Measurements from ENCODE around the gene ALAS1. TPM values are rescaled to one million over a fixed set of nuclear protein-coding genes. Genes with fewer than 3 reads are reported as not detected.
"Not testable (repeated sequence)": the region's sequence is repeated elsewhere in the genome, so short reads cannot be mapped to it uniquely, and the experiment has no call there.

The ALAS1 gene
- total and polyA plus RNA-seq, 2 experiments from 2014 or later = 30.4 to 33.9 TPM

DNA sequence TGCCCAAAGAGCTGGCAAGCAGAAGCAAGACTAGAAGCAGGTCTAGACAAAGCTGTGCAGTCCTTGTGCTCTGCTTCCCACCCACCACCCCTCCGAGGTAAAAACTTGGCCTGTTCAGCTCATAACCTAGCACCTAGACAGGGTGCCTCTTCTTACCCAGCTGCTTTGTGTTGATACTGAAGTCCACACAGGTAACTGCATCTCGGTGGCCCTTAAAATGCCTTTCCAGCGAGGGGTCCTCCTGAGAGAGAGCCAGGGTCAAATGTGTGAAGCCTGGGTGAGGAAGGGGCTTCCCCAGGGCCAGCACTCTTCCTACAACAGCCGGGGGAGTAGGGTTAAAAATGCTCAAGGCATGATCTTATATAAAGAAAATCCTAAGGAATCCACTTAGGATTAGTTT, 47.1 kb upstream of the ALAS1 start:
- Histone ChIP-seq H3F3A (ENCODE audit: insufficient read depth) (no peaks in the 10 kb centered on the region), H3K79me2 (ENCODE audit: insufficient read depth) (peaks cover 22% of the 10 kb centered on the region), H3K9me2 (ENCODE audit: insufficient read depth) (no peaks in the 10 kb centered on the region), H3K4me1 (ENCODE audit: insufficient read depth) (peaks cover 7% of the 10 kb centered on the region), H3K27me3 (replicated peaks; ENCODE audit: insufficient read depth) (no peaks in the 10 kb centered on the region), H3K9ac (no peak overlapping the region), H3K4me2 (ENCODE audit: unreplicated experiment) (no peak overlapping the region), H4K20me1 (ENCODE audit: insufficient read depth) (no peaks in the 10 kb centered on the region), H2AFZ (no peak overlapping the region), H3K9me3 (ENCODE audit: low read depth) (no peaks in the 10 kb centered on the region), H3K36me3 (ENCODE audit: low read depth) (no peaks in the 10 kb centered on the region), H3K4me3 (no peak overlapping the region), H3K27ac (no peak overlapping the region)
- DNase-seq = no peak
- 95 to 97% methylated on average over 4 of the region's 4 CpGs for WGBS, 2 experiments (ENCODE audit: low coverage in 1 of 2, low lambda C conversion rate in 2 of 2, missing lambda C conversion rate in 2 of 2)
- no peak for TF ChIP-seq EZH2phosphoT487 (IDR thresholded peaks at IDR 0.05; ENCODE audit: insufficient read depth, low read depth)
- TF ChIP-seq EZH2 (IDR thresholded peaks at IDR 0.05; ENCODE audit: insufficient read depth, poor library complexity, severe bottlenecking) = no peak
- in situ Hi-C loops (cut with MboI) = no loop called here

DNA sequence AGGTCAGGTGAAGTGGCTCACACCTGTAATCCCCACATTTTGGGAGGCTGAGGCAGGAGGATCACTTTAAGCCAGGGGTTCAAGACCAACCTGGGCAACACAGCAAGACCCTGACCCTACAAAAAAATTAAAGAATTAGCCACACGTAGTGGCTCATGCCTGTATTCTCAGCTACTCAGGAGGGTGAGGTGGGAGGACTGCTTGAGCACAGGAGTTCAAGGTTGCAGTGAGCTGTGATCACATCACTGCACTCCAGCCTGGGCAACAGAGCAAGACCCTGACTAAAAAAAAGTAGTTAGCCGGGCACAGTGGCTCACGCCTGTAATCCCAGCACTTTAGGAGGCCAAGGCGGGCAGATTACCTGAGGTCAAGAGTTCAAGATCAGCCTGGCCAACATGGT, 46.0 kb upstream of the ALAS1 start:
- H3K9ac ChIP-seq; H3F3A ChIP-seq (ENCODE audit: insufficient read depth); H4K20me1 ChIP-seq (ENCODE audit: insufficient read depth); H3K9me2 ChIP-seq (ENCODE audit: insufficient read depth); H2AFZ ChIP-seq; H3K9me3 ChIP-seq (ENCODE audit: low read depth); H3K4me2 ChIP-seq (ENCODE audit: unreplicated experiment); DNase-seq; in situ Hi-C loops (cut with MboI); H3K27ac ChIP-seq; H3K36me3 ChIP-seq (ENCODE audit: low read depth); H3K4me1 ChIP-seq (ENCODE audit: insufficient read depth); H3K4me3 ChIP-seq; H3K27me3 ChIP-seq (replicated peaks; ENCODE audit: insufficient read depth): not testable (repeated sequence)
- peaks cover 22% of the 10 kb centered on the region for H3K79me2 ChIP-seq (ENCODE audit: insufficient read depth)
- WGBS, 2 experiments (ENCODE audit: low coverage in 1 of 2, low lambda C conversion rate in 2 of 2, missing lambda C conversion rate in 2 of 2) = 88 to 95% methylated on average over 4 of the region's 4 CpGs

DNA sequence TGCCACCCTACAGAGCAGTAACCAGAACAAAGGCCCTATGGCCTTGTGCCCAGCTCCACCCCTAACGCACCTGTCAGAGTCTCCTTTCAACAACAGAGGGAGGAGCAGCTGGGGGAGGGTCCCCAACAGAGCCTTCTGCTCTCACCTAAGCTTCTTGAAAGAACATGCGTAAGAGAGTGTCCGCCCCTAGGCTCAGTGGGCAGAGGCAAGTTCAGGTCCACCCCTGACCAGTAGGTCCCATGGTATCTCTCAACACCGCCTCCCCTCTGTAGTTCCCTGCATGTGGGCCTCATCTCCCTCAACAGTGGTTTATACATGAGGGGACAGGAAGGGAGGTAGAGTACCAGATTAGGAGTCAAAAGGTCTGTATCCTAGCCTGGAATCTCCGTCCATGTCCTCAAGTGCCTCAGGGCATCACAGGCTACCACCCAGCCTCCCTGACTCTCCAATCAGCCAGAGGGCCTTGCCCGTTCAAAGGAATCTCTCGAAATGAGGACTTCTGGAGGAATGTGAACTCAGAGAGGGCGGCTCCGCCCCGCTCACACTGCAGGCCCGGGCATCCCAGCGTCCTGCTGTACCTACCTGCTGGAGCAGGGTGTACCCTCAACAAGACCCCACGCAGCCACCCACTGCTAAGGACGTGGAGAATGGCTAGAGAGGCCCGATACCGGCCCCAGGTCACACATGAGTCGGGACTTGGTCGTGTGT, 44.4 kb upstream of the ALAS1 start:
- peak overlapping the region; percentile 72 for H3K27ac ChIP-seq
- peak overlapping the region; percentile 82 for H3K9ac ChIP-seq
- H3K9me2 ChIP-seq (ENCODE audit: insufficient read depth) = no peaks in the 10 kb centered on the region
- TF ChIP-seq EZH2phosphoT487 (IDR thresholded peaks at IDR 0.05; ENCODE audit: insufficient read depth, low read depth) = no peak
- no peak for TF ChIP-seq EZH2 (IDR thresholded peaks at IDR 0.05; ENCODE audit: insufficient read depth, poor library complexity, severe bottlenecking)
- H2AFZ ChIP-seq = peak overlapping the region; percentile 94
- peak overlapping the region; percentile 87 for H3K4me3 ChIP-seq
- H3K36me3 ChIP-seq (ENCODE audit: low read depth) = no peaks in the 10 kb centered on the region
- in situ Hi-C loops (cut with MboI) = no loop called here
- no peaks in the 10 kb centered on the region for H3K9me3 ChIP-seq (ENCODE audit: low read depth)
- peaks cover 7% of the 10 kb centered on the region for H3K4me1 ChIP-seq (ENCODE audit: insufficient read depth)
- H3K27me3 ChIP-seq (replicated peaks; ENCODE audit: insufficient read depth) = no peaks in the 10 kb centered on the region
- WGBS, 2 experiments (ENCODE audit: low coverage in 1 of 2, low lambda C conversion rate in 2 of 2, missing lambda C conversion rate in 2 of 2) = 5% methylated on average over 18 of the region's 18 CpGs
- H3F3A ChIP-seq (ENCODE audit: insufficient read depth) = no peaks in the 10 kb centered on the region
- peaks cover 22% of the 10 kb centered on the region for H3K79me2 ChIP-seq (ENCODE audit: insufficient read depth)
- DNase-seq = peak; percentile 80
- peak overlapping the region; percentile 97 for H3K4me2 ChIP-seq (ENCODE audit: unreplicated experiment)
- no peaks in the 10 kb centered on the region for H4K20me1 ChIP-seq (ENCODE audit: insufficient read depth)

DNA sequence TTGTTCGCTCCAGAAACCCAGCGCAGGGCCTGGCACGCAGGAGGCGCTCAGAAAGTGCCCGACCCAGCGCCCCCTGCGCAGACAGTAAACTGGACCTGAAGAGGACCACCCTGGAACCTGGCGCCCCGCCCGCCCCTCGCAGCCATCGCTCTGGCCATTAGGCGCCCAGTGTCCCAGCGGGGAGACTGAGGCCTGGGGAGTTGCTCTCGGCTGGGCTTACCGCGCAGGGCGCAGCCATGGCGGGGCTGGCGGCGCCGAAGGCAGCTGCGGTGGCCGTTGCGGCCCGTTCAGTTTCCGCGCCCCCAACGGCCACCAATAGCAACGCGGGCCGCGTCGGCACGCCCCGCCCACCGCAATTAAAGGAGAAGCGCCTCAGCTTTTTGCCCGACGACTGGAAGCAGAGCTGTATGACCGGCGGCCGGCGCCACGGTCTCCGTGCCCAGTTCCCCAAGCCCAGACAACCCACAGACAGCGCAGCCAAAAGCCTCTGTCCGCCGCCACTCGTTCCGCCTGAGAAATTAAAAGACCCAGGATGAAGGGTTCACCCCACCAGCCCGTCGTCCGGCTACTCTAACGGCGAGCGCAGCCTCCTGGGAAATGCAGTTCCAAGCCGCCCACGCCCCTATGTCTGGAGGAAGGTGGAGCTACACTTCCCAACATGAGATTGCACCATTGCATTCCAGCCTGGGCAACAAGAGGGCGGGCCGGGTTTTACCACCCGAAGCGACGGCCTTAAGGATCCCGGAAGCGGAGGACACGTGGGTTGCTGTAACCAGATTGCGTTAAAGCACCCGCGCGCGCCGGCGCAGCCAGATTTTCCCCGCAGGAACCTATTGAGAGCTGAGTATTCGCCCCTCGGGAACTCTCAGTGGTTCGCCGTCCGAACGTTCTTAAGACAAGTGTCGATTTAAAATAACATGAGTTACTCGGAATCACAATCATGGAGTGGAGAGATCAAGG, 43.5 kb upstream of the ALAS1 start, which contains the start of gene POC1A:
TSS of gene POC1A (minus strand) at position 289 of the 960 bp plus-strand sequence. CDS start at position 238, 51 bp downstream.
- H3K27me3 ChIP-seq (replicated peaks; ENCODE audit: insufficient read depth) = no peaks in the 10 kb centered on the region
- TF ChIP-seq EZH2 (IDR thresholded peaks at IDR 0.05; ENCODE audit: insufficient read depth, poor library complexity, severe bottlenecking) (no peak), EZH2phosphoT487 (IDR thresholded peaks at IDR 0.05; ENCODE audit: insufficient read depth, low read depth) (no peak)
- peak within 1 kb of the TSS; percentile 82 for H3K9ac ChIP-seq
- in situ Hi-C loops (cut with MboI) = no loop called here
- H3K36me3 ChIP-seq (ENCODE audit: low read depth) = no peaks in the 10 kb centered on the region
- H3K4me1 ChIP-seq (ENCODE audit: insufficient read depth) = peaks cover 7% of the 10 kb centered on the region
- H2AFZ ChIP-seq = peak within 1 kb of the TSS; percentile 94
- no peaks in the 10 kb centered on the region for H4K20me1 ChIP-seq (ENCODE audit: insufficient read depth)
- H3K79me2 ChIP-seq (ENCODE audit: insufficient read depth) = peaks cover 22% of the 10 kb centered on the region
- peak within 1 kb of the TSS; percentile 97 for H3K4me2 ChIP-seq (ENCODE audit: unreplicated experiment)
- DNase-seq = peak; percentile 100
- H3K9me2 ChIP-seq (ENCODE audit: insufficient read depth) = no peaks in the 10 kb centered on the region
- peak within 1 kb of the TSS; percentile 72 for H3K27ac ChIP-seq
- no peaks in the 10 kb centered on the region for H3F3A ChIP-seq (ENCODE audit: insufficient read depth)
- H3K4me3 ChIP-seq = peak within 1 kb of the TSS; percentile 87
- no peaks in the 10 kb centered on the region for H3K9me3 ChIP-seq (ENCODE audit: low read depth)
- 1% methylated on average over 69 to 83 of the region's 83 CpGs for WGBS, 2 experiments (ENCODE audit: low coverage in 1 of 2, low lambda C conversion rate in 2 of 2, missing lambda C conversion rate in 2 of 2)
